Rectal smooth muscle tissue (tissue), 1 donor: ENCODE results near the gene SOX5.
"Not testable (repeated sequence)": the region's sequence is repeated elsewhere in the genome, so short reads cannot be mapped to it uniquely, and the experiment has no call there.

Experiments used
- H3K27ac ChIP-seq: one replicate; pipeline ENCODE4 v1.7.0; 2013; ENCODE audit warnings: low read depth, low read length, inconsistent platforms
- H3K27me3 ChIP-seq: one replicate; pipeline ENCODE4 v1.7.0; 2013; ENCODE audit warnings: low read length; ENCODE audit not compliant: control insufficient read depth, insufficient read depth
- H3K36me3 ChIP-seq: one replicate; pipeline ENCODE4 v1.7.0; 2013; ENCODE audit warnings: low read length; ENCODE audit not compliant: control insufficient read depth, insufficient read depth
- H3K4me1 ChIP-seq: one replicate; pipeline ENCODE4 v1.7.0; 2013; ENCODE audit warnings: low read length; ENCODE audit not compliant: control insufficient read depth, insufficient read depth
- H3K4me3 ChIP-seq: one replicate; pipeline ENCODE4 v1.7.0; 2013; ENCODE audit warnings: low read length
- H3K9ac ChIP-seq: one replicate; pipeline ENCODE4 v1.7.0; 2013; ENCODE audit warnings: low read length

SOX5 gene

GRCh38 chr12:23542187-23542586 is 407.3 kb downstream of the SOX5 start:
- Histone ChIP-seq H3K4me1 (no peaks in the 10 kb centered on the region), H3K27me3 (no peaks in the 10 kb centered on the region), H3K4me3 (no peak overlapping the region), H3K36me3 (no peaks in the 10 kb centered on the region), H3K9ac (no peak overlapping the region), H3K27ac (no peak overlapping the region)

- Histone ChIP-seq H3K9ac (no peak overlapping the region), H3K27ac (no peak overlapping the region), H3K4me1 (no peaks in the 10 kb centered on the region), H3K36me3 (no peaks in the 10 kb centered on the region), H3K27me3 (no peaks in the 10 kb centered on the region), H3K4me3 (no peak overlapping the region)
These were observed 408.9 kb downstream of the SOX5 start for GRCh38 chr12:23540572-23540971.

- no peak overlapping the region for H3K27ac ChIP-seq
- H3K36me3 ChIP-seq: no peaks in the 10 kb centered on the region
- no peak overlapping the region for H3K4me3 ChIP-seq
- no peaks in the 10 kb centered on the region for H3K4me1 ChIP-seq
- H3K27me3 ChIP-seq: no peaks in the 10 kb centered on the region
- H3K9ac ChIP-seq: no peak overlapping the region
These were observed 413.2 kb downstream of the SOX5 start for GRCh38 chr12:23536293-23536692.

GRCh38 chr12:23535441-23535840 is 414.0 kb downstream of the SOX5 start:
- Histone ChIP-seq H3K27me3 (no peaks in the 10 kb centered on the region), H3K9ac (no peak overlapping the region), H3K4me3 (no peak overlapping the region)

GRCh38 chr12:23534196-23534595 is 415.3 kb downstream of the SOX5 start:
- Histone ChIP-seq H3K9ac (no peak overlapping the region), H3K4me3 (no peak overlapping the region), H3K27ac (no peak overlapping the region), H3K4me1 (no peaks in the 10 kb centered on the region), H3K27me3 (no peaks in the 10 kb centered on the region), H3K36me3 (no peaks in the 10 kb centered on the region)

More at GRCh38 chr12:23535441-23535840, 414.0 kb downstream of the SOX5 start:
- Histone ChIP-seq H3K4me1 (no peaks in the 10 kb centered on the region), H3K27ac (no peak overlapping the region), H3K36me3 (no peaks in the 10 kb centered on the region)

GRCh38 chr12:23533699-23534098 is 415.8 kb downstream of the SOX5 start:
- H3K36me3 ChIP-seq: no peaks in the 10 kb centered on the region
- H3K9ac ChIP-seq: no peak overlapping the region
- no peaks in the 10 kb centered on the region for H3K4me1 ChIP-seq
- H3K4me3 ChIP-seq: no peak overlapping the region
- H3K27ac ChIP-seq: no peak overlapping the region
- no peaks in the 10 kb centered on the region for H3K27me3 ChIP-seq

GRCh38 chr12:23533265-23533664 is 416.2 kb downstream of the SOX5 start:
- H3K4me1 ChIP-seq: no peaks in the 10 kb centered on the region
- no peak overlapping the region for H3K27ac ChIP-seq
- no peak overlapping the region for H3K4me3 ChIP-seq
- no peak overlapping the region for H3K9ac ChIP-seq
- no peaks in the 10 kb centered on the region for H3K27me3 ChIP-seq
- H3K36me3 ChIP-seq: no peaks in the 10 kb centered on the region

- H3K36me3 ChIP-seq: no peaks in the 10 kb centered on the region
- no peak overlapping the region for H3K9ac ChIP-seq
- H3K4me3 ChIP-seq: no peak overlapping the region
- no peak overlapping the region for H3K27ac ChIP-seq
- H3K4me1 ChIP-seq: no peaks in the 10 kb centered on the region
- H3K27me3 ChIP-seq: no peaks in the 10 kb centered on the region
These were observed 421.2 kb downstream of the SOX5 start for GRCh38 chr12:23528316-23528715.

- no peak overlapping the region for H3K4me3 ChIP-seq
- H3K9ac ChIP-seq: no peak overlapping the region
- H3K36me3 ChIP-seq: no peaks in the 10 kb centered on the region
- no peaks in the 10 kb centered on the region for H3K27me3 ChIP-seq
- no peak overlapping the region for H3K27ac ChIP-seq
- H3K4me1 ChIP-seq: no peaks in the 10 kb centered on the region
These were observed 423.9 kb downstream of the SOX5 start for GRCh38 chr12:23525450-23526072.

GRCh38 chr12:23523339-23523738 is 426.1 kb downstream of the SOX5 start:
- Histone ChIP-seq H3K4me1 (no peaks in the 10 kb centered on the region), H3K4me3 (no peak overlapping the region), H3K27ac (no peak overlapping the region), H3K36me3 (no peaks in the 10 kb centered on the region), H3K27me3 (no peaks in the 10 kb centered on the region), H3K9ac (no peak overlapping the region)

GRCh38 chr12:23519444-23519843 is 430.0 kb downstream of the SOX5 start:
- H3K4me1 ChIP-seq, H3K27ac ChIP-seq, H3K9ac ChIP-seq, H3K36me3 ChIP-seq, H3K27me3 ChIP-seq, H3K4me3 ChIP-seq: not testable (repeated sequence)

GRCh38 chr12:23515785-23516184 is 433.7 kb downstream of the SOX5 start:
- not testable (repeated sequence) for H3K27ac ChIP-seq, H3K9ac ChIP-seq, H3K36me3 ChIP-seq, H3K4me3 ChIP-seq, H3K4me1 ChIP-seq, H3K27me3 ChIP-seq

GRCh38 chr12:23510484-23510883 is 439.0 kb downstream of the SOX5 start:
- Histone ChIP-seq H3K36me3 (no peaks in the 10 kb centered on the region), H3K9ac (no peak overlapping the region), H3K4me3 (no peak overlapping the region), H3K27me3 (no peaks in the 10 kb centered on the region), H3K4me1 (no peaks in the 10 kb centered on the region), H3K27ac (no peak overlapping the region)
